ENCODE data around the gene SOX15.
A peak's percentile ranks its signal among the peaks of the same experiment; 100 is the strongest.
"Not testable (repeated sequence)": the region's sequence is repeated elsewhere in the genome, so short reads cannot be mapped to it uniquely, and the experiment has no call there.

Gene SOX15

DNA sequence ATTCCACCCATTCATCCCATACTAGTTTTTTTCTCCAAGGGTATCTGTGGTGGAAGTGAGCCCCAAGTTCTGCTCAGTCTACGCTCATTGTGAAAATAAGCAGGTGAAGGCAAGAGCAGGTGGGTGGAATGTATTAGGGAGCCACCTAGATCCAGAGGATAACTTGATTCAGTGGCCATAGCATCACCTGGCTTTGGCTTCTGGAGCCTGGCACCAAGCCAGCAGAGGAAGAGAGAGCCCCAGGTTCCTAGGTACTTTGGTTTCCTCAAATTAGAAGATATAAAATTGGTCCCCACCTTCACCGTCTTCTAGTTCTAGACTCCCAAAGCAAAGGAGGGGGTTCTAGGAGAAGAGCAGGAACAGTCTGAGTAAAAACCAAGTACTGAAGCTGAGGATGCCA lies 20.7 kb upstream of the SOX15 start:
- no peak for DNase-seq (ENCODE audit: low spot score)

DNA sequence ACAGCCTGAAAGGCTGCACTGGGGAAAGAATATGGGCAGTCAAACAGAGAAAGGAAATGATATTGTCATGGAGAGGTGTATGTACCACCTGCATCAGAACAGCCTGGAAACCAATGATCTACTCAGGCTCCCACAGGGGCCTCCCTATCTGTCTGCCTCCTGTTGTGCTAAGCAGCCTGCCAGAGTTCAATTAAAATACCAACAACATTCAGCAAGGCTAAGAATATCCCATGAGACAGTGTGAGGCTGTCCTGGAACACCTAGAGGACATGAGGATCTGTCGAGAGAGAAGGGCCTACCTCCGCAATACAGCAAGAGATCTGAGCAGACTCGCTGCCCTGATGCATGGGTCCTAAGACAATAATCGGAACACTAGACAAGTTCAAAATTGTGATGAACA lies 16.4 kb upstream of the SOX15 start:
- no peak for DNase-seq (ENCODE audit: low spot score)

DNA sequence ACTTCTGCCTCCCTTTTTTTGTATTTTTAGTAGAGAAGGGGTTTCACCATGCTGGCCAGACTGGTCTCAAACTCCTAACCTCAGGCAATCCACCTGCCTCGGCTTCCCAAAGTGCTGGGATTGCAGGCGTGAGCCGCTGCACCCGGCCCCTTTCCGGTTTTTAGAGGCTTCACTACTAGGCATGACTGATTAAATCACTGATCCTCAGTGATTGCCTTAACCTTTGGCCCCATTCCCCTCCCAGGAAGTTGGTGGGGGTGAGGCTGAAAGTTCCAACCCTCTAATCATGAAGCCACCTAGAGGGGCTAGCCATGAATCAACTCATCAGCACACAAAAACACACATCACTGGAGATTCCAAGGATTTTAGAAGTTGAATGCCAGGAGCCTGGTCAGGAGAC lies 7.7 kb upstream of the SOX15 start:
- not testable (repeated sequence) for DNase-seq (ENCODE audit: low spot score)

DNA sequence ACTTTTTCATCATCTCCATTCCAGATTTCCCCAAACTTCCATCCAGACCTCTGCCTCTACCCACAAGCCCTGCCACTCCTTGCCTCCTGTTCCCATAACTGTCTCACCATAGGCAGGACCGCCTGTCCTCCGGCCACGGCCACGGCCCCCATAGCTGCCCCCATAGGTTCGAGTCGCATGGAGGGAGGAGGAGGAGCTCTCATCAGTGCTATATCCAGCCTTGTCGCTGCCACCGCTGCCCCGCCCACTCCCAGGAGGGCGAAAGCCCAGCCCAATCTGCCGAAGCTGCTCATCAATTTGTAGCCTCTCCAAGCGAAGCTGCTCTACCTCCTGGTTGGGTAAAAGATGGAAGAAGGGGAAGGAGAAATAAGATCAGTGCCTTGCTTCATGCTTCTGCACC lies 3.4 kb upstream of the SOX15 start:
- DNase-seq (ENCODE audit: low spot score): no peak

DNA sequence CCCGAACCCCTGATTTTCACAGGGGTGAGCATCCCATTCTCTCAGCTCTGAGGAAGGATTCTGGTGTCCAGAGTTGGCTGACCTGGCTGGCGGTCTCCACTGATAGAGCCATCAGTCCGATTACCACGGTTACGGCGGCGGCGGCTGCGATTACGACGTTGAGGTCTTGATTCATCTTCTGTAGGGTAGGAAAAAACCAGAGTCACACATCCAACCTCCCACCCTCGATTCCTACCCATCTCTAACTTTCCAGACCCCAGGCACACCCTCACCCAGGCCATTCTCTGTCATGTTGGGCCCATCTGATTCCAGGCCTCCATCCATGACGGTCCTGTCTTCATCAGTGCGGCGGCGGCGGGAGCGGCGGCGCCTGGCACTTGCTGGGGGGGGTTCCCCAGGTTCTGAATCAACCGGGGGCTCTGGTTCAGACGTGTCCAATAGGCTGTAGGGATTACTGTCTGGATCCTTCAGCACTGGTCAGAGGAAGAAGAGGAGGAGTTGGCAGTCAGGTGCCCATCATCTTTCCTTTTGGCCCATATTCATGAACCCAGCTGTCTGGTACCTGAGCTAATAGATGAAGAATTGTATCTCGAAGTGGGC lies 2.6 kb upstream of the SOX15 start:
- no peak for DNase-seq (ENCODE audit: low spot score)

DNA sequence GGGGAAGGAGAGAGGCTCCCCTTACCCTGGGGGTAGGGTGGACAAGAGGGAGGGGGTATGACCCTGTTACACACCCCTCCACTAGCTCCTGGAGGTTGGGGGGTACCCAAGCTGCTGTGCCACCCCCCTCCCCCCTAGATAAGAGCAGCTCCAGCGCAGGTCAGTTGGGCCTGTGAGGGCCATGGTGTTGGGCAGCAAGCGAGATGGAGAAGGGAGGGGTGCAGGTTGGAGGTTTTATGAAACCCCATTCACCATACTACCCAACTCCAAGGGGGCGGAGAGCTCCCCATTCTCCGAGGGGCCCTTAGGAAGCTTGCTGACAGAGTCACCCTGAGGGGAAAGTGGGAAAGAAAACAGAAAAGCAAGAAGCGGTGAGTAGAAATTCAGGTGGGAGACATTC lies 1.7 kb upstream of the SOX15 start:
- DNase-seq (ENCODE audit: low spot score): no peak

DNA sequence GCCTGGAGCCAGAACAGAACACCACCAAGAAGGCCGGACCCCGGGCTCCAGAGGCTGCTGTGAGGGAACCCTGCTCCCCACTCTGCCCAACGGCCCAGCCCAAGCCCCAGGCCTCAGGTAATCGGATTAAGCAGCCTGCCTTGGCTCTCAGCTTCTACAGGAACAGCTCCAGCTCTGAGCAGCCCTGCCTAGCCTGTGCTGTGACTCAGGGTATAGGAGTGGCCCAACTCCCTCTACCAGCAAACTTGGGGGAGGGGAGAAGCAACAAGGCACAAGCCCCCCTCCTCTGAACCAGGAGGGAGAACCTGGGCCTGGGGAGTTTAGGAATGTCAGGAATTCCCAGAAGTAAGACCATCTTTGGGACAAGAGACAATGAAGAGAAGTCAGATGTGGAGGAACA lies 849 bp upstream of the SOX15 start:
- no peak for DNase-seq (ENCODE audit: low spot score)

DNA sequence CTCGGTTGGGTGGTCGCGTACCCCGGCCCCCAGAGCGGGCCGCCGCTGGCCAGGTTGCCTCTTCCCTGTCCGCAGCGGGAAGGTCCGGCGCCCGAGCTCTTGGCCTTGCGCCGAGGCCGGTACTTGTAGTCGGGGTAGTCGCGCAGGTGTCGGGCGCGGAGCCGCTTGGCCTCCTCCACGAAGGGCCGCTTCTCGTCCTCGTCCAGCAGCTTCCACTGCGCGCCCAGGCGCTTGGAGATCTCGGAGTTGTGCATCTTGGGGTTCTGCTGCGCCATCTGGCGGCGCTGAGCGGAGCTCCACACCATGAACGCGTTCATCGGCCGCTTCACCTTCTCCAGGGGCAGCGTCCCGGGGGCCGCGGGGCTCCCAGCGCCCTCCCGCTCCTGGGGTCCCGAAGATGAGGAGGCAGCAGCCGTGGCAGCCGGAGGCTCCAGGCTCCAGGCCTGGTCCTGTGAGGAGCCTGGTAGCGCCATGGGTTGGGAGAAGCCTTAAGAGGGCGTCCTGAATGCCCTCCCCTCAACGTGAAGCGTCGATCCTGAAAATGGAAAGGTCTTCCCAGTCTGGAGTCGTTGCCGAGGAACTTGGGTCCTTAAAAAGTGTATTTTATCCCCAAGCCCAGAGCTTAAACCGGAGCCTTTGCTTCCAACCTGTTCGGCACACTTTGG lies 558 bp downstream of the SOX15 start:
- peak; percentile 84 for DNase-seq (ENCODE audit: low spot score)

DNA sequence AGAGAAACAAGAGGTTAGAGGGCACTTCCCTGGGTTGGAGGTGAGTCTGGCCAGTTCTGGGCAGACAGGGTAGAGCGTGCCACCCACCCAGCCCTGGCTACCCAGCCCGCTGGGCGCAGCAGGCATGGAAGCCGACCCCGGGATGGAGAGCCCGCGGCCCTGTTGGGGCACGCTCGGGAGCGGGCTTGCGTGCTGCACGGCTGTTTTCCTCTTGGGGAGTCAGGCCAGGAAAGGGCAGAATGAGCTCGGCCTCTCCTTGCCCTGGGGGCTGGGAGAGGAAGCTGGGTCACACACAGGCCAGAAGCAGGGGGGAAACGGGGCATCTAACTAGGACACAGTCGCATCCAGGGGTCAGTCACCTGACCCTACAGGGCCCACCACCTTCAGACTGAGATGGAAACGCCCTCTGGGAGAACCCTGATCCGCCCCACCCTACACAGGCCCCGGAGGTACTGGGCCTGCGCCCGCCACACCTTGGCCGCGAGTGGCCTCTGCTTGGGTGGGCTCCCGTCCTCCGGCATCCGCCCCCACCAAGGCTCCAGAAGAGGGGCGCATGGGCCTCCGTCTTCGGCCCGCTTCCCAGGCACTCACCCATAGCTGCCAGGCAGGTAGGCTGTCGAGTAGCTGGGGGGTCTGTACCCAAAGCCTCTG lies 1.2 kb downstream of the SOX15 start:
- no peak for DNase-seq (ENCODE audit: low spot score)

DNA sequence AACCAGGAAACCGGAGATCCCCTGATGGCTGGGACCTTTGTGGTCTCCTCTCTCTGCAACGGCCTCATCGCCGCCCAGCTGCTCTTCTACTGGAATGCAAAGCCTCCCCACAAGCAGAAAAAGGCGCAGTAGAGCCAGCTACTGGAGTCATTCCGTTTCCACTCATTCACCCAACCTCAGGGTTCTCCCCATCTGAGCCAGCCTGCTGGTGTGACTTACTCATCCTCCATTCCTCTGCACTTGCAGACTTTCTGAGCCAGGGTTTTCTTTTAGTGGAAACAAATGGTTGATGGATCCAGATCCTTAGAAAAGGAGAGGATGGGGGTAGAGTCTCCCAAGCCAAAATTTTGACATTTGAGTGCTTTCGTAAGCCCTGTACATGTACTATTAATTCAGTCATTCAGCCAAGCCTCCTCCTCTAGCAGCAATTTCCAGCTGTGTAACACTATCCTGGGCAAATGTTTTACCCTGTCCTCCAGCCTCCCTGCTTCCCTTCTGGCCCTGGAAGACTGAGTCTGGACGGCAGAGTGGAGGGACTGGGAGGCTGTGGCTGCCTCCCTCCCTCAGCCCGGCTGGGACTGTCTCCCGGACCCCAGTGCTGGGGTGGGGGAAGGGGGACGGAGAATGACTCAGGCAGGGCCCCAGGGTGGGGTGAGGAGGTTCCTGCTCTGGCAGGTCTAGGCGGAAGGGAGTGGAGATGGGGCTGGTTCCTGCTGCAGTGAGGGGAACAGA lies 2.3 kb downstream of the SOX15 start:
- no peak for DNase-seq (ENCODE audit: low spot score)

DNA sequence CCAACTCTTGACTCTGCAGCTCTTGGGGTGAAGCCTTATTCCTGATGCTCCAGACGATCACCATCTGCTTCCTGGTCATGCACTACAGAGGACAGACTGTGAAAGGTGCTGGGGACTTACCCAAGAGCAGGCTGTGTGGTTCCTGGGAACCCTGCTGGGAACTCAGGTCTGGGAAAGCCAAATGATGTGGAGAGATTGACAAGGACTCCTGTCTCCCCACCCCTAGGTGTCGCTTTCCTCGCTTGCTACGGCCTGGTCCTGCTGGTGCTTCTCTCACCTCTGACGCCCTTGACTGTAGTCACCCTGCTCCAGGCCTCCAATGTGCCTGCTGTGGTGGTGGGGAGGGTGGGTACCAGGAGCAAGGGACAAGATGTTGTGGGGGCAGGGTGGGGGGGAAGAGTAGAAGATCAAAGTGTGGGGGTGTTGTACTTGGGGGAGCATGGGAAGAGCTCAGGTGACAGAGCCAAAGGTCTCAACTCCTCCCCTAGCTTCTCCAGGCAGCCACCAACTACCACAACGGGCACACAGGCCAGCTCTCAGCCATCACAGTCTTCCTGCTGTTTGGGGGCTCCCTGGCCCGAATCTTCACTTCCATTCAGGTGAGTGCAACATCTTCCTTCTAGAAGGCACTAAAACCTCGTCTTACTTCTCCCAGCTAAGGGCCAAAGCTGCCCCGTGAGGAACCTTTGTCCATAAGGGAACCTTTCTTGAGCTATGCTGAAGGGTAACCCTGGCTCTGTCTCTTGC lies 3.0 kb downstream of the SOX15 start:
- DNase-seq (ENCODE audit: low spot score): peak; percentile 68

DNA sequence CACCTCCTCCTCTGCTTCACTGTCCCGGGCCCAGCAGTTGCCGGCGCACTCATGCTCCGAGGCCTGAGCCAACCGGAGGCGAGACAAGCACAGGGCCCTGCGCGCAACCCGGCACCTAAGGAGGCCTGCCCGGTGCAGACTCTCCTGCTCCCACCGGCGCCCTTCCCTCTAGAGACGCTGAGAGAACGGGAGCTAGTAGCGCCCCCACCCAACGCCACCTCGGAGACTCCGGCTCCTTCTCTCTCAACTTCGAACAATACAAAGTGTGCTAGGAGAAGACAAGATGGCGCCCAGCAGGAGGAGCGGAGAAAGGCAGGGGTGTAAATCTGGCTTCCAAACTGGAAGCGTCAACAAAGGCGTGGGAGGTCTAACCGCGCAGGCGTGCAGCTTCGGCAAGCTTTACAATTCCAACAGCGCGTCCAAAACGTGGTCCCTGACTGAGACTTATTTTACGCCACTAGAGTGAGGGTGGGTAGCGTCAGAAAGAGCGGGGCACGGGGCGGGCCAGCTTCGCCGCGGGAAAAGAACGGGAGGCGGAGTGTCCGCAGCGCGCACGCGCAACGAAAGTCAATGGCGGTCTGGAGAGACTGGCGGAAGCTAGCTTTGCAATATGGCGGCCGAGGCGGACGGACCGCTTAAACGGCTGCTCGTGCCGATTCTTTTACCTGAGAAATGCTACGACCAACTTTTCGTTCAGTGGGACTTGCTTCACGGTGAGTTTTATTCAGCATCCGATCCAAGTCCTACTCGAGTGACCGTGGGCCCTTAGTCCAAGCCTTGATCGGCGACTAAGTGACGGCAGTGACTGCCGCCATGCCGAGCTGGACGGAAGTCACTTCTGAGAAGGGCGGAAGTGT lies 6.4 kb downstream of the SOX15 start, which contains the start of gene MPDU1:
MPDU1 (plus strand) TSS at position 600 of the 857 bp plus-strand sequence; CDS start at position 611, 11 bp downstream.
- DNase-seq (ENCODE audit: low spot score): peak; percentile 93

DNA sequence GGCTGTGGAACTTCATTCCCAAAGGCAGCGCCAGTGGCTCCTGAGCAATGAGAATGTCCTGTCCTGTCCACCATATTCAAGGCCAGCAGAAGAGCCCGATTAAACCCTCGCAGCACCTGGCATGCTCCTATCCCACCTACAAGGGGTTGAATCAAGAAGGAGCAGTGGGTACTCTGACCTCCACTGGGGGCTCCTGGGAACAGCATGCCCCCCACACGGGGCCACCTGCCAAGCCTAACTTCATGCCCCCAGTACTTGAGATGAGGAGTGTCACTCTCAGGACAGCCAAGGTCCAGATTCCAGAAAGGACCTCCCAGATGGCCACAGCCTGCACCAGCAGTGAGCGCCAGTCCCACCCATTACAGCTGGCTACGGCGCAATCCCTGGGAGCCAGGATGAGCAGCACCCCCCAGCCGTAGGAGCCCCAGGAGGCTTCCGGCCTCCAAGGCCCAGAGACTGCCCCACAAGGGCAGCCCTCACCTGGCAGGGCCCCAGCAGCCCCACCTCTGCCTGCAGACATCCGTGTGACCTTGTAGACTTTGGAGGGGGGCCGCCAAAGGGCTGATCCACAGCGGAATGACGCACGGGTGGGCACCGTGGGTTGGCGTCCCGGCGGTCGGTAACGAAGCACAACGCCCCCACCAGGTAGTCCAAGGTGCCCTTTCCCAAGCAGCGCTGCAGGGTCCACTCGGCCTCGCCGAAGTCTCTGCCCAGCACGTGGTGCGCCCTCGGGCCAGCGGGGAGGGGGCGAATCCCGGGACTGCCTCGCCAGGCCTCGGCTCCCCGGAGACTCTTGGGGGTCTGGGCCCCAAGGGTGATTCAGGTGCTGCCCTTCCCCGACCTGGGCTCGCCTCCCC lies 7.3 kb downstream of the SOX15 start:
- no peak for DNase-seq (ENCODE audit: low spot score)

DNA sequence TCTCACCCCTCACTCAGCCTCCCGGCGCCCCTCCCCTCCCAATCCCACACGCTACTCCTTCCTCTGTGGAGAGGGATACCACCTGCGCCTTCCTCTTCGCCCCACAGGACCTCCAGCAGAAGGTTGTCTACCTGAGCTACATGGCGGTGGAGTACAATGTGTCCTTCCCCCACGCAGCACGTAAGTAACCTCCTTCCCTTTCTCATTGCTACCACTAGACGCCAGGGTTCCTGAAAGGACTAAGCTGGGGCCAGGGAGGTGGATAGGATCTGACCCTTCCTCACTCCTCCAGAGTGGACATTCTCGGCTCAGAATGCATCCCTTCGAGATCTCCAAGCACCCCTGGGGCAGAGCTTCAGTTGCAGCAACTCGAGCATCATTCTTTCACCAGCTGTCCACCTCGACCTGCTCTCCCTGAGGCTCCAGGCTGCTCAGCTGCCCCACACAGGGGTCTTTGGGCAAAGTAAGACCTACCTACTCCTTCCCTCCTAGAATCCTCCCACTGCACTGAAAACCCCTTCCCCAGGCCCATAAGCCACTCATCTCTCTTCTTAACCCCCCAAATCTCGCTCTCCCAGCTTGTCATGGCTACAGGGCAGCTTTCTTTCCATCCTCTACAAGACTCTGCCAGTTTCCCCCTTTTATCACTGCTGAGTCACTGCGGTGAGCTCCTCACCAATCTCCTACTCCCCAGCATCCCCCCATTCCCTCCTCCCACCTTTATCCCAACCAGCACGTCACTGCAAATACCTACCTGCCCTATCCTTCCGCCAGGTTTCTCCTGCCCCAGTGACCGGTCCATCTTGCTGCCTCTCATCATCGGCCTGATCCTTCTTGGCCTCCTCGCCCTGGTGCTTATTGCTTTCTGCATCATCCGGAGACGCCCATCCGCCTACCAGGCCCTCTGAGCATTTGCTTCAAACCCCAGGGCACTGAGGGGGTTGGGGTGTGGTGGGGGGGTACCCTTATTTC lies 9.0 kb downstream of the SOX15 start:
- DNase-seq (ENCODE audit: low spot score): peak; percentile 64

DNA sequence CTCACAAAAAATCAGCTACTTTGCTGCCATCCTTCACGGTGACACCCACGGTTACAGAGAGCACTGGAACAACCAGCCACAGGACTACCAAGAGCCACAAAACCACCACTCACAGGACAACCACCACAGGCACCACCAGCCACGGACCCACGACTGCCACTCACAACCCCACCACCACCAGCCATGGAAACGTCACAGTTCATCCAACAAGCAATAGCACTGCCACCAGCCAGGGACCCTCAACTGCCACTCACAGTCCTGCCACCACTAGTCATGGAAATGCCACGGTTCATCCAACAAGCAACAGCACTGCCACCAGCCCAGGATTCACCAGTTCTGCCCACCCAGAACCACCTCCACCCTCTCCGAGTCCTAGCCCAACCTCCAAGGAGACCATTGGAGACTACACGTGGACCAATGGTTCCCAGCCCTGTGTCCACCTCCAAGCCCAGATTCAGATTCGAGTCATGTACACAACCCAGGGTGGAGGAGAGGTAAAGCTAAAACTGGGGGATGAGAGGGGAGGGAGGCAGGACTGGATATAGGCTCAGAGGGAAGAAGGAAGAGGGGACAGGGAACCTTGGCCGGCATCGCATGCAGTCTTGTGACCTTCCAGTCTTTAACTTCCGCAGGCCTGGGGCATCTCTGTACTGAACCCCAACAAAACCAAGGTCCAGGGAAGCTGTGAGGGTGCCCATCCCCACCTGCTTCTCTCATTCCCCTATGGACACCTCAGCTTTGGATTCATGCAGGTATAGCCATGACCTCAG lies 9.9 kb downstream of the SOX15 start:
- no peak for DNase-seq (ENCODE audit: low spot score)

DNA sequence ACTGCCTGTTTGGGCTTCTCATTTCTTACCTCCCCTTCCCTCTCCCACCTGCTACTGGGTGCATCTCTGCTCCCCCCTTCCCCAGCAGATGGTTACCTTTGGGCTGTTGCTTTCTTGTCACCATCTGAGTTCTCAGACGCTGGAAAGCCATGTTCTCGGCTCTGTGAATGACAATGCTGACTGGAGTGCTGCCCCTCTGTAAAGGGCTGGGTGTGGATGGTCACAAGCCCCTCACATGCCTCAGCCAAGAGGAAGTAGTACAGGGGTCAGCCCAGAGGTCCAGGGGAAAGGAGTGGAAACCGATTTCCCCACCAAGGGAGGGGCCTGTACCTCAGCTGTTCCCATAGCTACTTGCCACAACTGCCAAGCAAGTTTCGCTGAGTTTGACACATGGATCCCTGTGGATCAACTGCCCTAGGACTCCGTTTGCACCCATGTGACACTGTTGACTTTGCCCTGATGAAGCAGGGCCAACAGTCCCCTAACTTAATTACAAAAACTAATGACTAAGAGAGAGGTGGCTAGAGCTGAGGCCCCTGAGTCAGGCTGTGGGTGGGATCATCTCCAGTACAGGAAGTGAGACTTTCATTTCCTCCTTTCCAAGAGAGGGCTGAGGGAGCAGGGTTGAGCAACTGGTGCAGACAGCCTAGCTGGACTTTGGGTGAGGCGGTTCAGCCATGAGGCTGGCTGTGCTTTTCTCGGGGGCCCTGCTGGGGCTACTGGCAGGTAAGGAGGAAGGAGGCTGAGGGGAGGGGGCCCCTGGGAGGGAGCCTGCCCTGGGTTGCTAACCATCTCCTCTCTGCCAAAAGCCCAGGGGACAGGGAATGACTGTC lies 10.7 kb downstream of the SOX15 start, which contains the start of gene CD68:
CD68 (plus strand) TSS at position 638 of the 833 bp plus-strand sequence; CDS start at position 678, 40 bp downstream.
- DNase-seq (ENCODE audit: low spot score): peak; percentile 57
